Ishikawa (cell line): ENCODE results near the gene TADA2A.
A peak's percentile ranks its signal among the peaks of the same experiment; 100 is the strongest.

Experiments
- CEBPB ChIP-seq: IDR thresholded peaks from 2 replicates; pipeline ENCODE4 v1.6.1; 2012
- CREB1 ChIP-seq: IDR thresholded peaks from 2 replicates; pipeline ENCODE4 v1.6.1; 2012; ENCODE audit warnings: low read depth
- EGR1 ChIP-seq: IDR thresholded peaks from 2 replicates; pipeline ENCODE4 v1.6.1; 2012
- EP300 ChIP-seq: IDR thresholded peaks from 2 replicates; pipeline ENCODE4 v1.6.1; 2012; ENCODE audit warnings: borderline replicate concordance
- FOXM1 ChIP-seq: IDR thresholded peaks from 2 replicates; pipeline ENCODE4 v1.6.1; 2012; ENCODE audit warnings: low read depth, borderline replicate concordance
- NFIC ChIP-seq: IDR thresholded peaks from 2 replicates; pipeline ENCODE4 v1.6.1; 2012
- RAD21 ChIP-seq: IDR thresholded peaks from 2 replicates; pipeline ENCODE4 v1.6.1; 2012; ENCODE audit warnings: low read depth
- TAF1 ChIP-seq: IDR thresholded peaks from 2 replicates; pipeline ENCODE4 v1.6.1; 2012; ENCODE audit warnings: low read depth, mild to moderate bottlenecking
- TCF12 ChIP-seq: IDR thresholded peaks from 2 replicates; pipeline ENCODE4 v1.6.1; 2012; ENCODE audit warnings: low read depth
- TEAD4 ChIP-seq: IDR thresholded peaks from 2 replicates; pipeline ENCODE4 v1.6.1; 2012
- USF1 ChIP-seq: IDR thresholded peaks from 2 replicates; pipeline ENCODE4 v1.6.1; 2012
- YY1 ChIP-seq: IDR thresholded peaks from 2 replicates; pipeline ENCODE4 v1.6.1; 2012; ENCODE audit warnings: low read depth
- ZBTB7A ChIP-seq: IDR thresholded peaks from 2 replicates; pipeline ENCODE4 v1.6.1; 2012; ENCODE audit warnings: low read depth
- TF ChIP-seq, protein P1 (sequence below): IDR thresholded peaks from 2 replicates; pipeline ENCODE4 v1.6.1; 2012
- TF ChIP-seq, protein P2 (sequence below): IDR thresholded peaks from 2 replicates; pipeline ENCODE4 v1.6.1; 2012; ENCODE audit warnings: low read depth, mild to moderate bottlenecking

The TADA2A gene

DNA sequence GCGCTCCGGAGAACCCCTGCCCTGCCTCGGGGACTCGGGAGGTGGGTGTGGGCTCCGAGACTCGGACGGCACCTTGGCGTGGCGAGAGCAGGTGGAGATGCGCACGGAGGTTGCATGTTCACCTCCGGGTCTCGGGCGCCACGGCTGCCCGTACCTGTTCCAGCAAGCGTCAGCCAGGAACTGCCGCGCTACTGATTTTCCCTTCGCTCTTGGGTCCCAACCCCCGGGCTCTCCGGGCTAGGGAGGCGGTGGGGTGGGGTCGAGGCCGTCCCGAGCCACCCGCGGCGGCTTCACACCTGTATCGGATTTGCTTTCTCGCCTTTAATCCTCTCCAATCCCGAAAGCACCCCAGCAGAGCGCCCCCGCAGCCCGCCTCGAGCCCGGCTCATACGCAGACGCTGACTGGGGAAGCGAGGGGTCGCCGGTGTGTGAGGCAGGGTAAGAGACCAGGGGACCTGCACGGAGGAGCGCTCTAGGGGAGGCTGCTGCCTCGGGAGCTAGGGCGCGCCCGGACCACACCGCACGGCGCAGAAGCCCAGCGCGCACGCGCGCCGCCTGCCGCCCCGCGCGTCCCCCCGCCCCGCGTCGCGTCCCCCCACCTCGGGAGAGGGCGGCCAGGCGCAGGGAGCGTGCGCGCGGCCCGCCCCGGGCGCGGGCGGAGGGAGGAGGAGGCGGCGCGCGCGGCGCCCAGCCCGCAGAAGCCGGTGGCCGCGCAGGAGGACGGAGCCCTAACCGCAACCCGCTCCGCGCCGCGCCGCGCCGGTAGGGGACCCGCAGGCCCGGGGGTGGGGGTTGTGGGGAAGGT lies 82.7 kb downstream of the TADA2A start, which contains the start of gene DUSP14:
Gene DUSP14 (plus strand): TSS at position 695 of the 805 bp plus-strand sequence. CDS start 22,382 bp downstream, outside the sequence.
- TF ChIP-seq YY1 (no peak; the same call in 1 of the 2 replicates), EP300 (no peak), NFIC (no peak; the same call in 1 of the 2 replicates), TEAD4 (no peak), USF1 (no peak), ZBTB7A (peak; percentile 52; the same call in 1 of the 2 replicates), CREB1 (no peak), FOXM1 (no peak), RAD21 (no peak), EGR1 (no peak), CEBPB (no peak), TAF1 (peak; percentile 40; the same call in 1 of the 2 replicates), TCF12 (no peak)
- TF ChIP-seq, protein P1, sequence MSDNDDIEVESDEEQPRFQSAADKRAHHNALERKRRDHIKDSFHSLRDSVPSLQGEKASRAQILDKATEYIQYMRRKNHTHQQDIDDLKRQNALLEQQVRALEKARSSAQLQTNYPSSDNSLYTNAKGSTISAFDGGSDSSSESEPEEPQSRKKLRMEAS: peak; percentile 62
- TF ChIP-seq, protein P2, sequence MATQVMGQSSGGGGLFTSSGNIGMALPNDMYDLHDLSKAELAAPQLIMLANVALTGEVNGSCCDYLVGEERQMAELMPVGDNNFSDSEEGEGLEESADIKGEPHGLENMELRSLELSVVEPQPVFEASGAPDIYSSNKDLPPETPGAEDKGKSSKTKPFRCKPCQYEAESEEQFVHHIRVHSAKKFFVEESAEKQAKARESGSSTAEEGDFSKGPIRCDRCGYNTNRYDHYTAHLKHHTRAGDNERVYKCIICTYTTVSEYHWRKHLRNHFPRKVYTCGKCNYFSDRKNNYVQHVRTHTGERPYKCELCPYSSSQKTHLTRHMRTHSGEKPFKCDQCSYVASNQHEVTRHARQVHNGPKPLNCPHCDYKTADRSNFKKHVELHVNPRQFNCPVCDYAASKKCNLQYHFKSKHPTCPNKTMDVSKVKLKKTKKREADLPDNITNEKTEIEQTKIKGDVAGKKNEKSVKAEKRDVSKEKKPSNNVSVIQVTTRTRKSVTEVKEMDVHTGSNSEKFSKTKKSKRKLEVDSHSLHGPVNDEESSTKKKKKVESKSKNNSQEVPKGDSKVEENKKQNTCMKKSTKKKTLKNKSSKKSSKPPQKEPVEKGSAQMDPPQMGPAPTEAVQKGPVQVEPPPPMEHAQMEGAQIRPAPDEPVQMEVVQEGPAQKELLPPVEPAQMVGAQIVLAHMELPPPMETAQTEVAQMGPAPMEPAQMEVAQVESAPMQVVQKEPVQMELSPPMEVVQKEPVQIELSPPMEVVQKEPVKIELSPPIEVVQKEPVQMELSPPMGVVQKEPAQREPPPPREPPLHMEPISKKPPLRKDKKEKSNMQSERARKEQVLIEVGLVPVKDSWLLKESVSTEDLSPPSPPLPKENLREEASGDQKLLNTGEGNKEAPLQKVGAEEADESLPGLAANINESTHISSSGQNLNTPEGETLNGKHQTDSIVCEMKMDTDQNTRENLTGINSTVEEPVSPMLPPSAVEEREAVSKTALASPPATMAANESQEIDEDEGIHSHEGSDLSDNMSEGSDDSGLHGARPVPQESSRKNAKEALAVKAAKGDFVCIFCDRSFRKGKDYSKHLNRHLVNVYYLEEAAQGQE: no peak

- TF ChIP-seq EGR1 (peak; percentile 70), FOXM1 (no peak), ZBTB7A (peak; percentile 58; the same call in 1 of the 2 replicates)
- TF ChIP-seq, protein P1: peak; percentile 35; the same call in 1 of the 2 replicates
These were observed 83.4 kb downstream of the TADA2A start for GRCh38 chr17:37490022-37490587.

DNA sequence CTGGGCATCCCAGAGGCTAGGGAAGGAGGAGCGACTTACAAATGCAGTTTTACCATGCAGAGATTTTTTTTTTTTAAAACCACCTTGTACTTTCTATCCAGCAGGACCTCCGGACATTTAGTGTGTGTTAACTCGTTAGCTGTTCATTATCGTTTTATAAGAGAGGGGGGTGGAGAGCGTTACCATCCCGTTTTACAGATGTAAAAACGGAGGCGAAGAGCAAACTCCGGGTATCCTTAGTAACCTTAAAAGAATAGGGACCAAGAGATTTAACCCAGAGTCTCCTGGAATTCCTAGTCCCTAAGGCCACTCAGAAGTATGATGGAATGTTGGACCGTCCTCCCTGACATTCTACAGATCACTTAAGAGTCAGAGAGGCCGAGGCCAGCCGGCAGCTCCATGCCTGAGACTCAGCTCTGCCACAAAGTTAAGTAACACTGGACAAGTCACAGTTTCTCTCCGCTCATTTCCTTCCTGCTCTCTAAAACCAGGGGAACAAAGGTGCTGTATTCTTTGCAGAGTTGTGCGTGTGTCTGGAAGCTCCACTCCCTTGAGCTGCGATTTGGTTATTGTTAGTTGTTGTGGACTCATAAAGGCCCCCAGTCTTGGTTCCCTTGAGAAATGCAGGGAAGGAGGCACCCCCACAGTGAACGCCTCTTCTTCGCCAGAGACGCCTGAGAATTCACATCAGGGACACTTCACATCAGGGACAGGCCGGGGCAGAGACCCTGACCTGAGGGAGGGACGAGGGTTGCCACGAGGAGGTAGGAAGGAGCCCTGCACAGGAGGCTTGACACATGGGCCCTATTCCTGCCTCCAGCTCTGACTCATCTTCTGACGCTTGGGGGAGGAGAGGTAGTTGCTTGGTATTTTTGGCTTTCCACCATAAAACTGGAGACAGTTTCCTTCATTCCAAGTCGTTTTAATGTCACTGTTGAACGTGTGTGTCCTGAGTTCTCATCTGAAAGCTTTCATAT lies 84.2 kb downstream of the TADA2A start:
- TF ChIP-seq TEAD4: peak; percentile 39; the same call in 1 of the 2 replicates
- TF ChIP-seq, protein P1: peak; percentile 57
- no peak for TF ChIP-seq NFIC
- TF ChIP-seq EGR1: no peak
- TF ChIP-seq ZBTB7A: no peak
- no peak for TF ChIP-seq FOXM1

DNA sequence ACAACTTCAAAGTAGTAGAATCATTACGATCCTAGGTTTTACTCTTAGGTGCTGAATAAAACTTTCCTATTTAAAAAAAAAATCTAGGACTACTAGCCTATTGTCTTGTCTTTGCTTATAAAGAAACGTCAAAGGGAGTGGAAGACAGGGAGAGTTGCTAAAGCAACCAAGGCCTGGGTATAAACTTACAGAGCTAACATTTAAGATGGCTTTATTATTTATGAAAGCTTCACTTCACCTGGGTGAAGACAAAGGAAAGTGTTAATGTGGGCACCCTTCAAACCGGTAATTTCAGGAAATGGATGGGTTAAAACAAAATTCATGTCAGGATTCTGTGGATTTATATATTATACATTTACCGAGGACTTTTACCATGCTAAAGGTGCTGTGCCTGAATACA lies 85.5 kb downstream of the TADA2A start:
- TF ChIP-seq CEBPB (no peak), ZBTB7A (no peak), NFIC (no peak), EP300 (no peak), EGR1 (no peak), USF1 (no peak), RAD21 (no peak), TCF12 (no peak), TAF1 (no peak), YY1 (no peak), FOXM1 (no peak), TEAD4 (no peak), CREB1 (no peak)
- TF ChIP-seq, protein P2: no peak
- TF ChIP-seq, protein P1: no peak
